GM19025 (cell line): ENCODE data around the gene ITGA5.

Experiments used
- ATAC-seq: cut with Tn5 transposase; IDR thresholded peaks from one replicate; pipeline ENCODE4 v1.9.1; 2021; ENCODE audit warnings: mild to moderate bottlenecking, low read depth, moderate library complexity; ENCODE audit not compliant: unreplicated experiment

The ITGA5 gene

DNA sequence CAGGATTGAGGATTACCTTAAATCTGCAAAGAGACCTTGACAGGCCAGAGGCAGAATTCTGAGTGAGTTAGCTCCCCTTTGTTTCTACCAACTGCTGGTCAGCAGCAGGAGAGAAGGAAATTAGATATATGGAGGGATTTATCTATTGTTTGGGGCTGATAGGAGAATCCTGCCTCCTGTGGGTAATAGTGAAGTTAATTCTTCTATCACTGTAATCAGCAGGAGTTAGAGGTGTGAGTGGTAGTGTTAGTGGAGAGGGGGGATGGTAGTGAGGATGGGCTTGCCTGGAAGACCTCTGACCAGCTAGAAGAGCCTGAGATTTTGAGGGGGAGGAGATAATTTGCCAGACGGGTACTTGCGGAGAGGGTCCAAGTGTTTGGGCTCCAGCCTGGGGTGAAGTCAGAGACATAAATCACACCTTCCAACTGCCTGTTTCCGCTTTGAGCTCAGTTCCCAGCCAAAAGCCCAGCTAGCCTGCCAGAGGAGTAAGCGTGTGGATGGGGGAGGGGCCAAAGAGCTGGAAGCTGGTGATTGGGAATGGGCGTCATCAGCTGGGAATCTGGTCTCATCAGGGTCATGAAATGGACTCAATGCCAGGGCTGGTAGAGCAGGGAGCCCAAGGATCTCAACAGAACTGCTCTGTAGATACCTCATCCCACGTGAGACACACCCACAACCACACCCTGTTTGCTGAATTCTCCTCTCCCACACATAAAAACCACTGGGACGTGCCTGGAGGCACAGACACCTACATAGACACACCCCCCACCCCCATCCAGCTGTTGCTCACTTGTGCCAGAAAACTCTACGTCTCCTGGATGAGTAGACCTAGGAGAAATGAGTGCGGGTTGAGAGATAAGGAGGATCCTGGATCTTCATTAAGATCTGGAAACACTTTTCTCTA is 13.1 kb upstream of the ITGA5 start:
- no peak for ATAC-seq

DNA sequence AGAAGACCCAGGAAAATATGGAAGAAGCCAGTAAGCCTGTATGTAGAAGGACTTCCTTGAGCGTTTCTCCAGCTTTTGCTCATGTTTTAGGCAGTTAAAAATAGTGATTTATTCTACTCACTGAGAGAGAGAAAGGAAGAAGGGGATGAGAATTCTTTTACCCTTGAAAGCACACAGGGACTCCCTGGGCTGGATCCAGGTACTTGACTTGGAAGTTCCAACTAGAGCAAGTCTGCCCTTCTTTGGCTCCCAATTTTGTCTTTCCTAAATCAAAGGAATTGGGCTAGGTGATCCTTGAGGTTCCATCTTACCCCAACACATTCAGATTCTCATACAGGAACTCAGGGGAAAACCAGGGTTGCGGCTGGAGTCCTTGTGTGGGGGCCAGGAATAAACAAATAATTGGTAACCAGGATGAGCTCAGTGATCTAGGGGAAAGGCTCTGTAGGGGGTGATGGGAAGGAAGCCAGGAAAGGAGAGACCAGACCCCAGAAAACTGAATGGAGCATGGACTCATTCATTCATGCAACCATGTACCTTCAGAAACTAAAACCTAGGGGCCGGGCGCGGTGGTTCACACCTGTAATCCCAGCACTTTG is 11.5 kb upstream of the ITGA5 start:
- ATAC-seq = no peak

DNA sequence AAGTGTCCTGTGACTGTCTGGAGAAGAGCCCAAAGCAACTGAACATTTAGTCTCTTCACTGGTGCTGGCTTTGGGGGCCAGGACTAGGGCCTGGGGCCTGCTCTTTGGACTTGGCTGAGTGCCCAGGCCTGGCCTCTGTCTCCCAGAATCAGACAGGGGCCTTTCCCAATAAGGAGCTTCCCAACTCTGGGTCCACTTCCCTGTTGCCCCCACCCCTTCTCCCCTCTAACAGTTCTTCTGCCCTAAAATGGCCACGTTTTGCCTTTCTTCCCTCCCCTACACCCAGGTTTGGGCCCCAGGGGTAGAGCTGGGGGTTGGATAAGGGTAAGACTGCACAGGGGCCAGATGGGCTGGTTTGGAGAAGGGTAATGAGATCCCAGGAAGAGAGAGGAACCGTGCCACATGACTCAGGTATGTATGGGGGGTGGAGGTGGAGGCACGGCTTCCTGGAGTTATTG is 10.0 kb upstream of the ITGA5 start:
- ATAC-seq = no peak

GRCh38 chr12:54428050-54429013 is 9.3 kb upstream of the ITGA5 start:
- no peak for ATAC-seq

- no peak for ATAC-seq
Observed at GRCh38 chr12:54427106-54427505, 8.0 kb upstream of the ITGA5 start.

DNA sequence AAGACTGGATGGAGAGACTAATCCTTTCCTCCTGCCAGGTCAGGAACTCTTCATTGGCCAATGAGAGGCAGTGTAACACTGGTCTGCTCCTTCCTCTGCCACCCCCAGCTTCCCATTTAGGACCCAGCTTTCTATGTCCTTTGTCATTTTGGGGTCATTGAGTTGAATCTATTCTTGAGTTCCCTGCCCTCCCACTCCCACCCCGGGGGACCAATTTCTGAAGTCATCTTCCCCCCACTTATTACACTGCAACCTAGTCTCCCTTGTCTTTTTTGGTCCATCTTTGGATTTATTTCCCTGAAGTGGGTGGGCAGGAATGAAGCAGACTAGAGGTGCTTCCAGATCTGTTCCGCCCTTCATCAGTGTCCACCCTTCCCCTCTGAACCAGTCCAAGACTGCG is 7.6 kb upstream of the ITGA5 start:
- no peak for ATAC-seq

GRCh38 chr12:54425702-54426101 is 6.6 kb upstream of the ITGA5 start:
- ATAC-seq = no peak

- ATAC-seq = no peak
Observed at GRCh38 chr12:54424224-54424623, 5.2 kb upstream of the ITGA5 start.

GRCh38 chr12:54423816-54424150 is 4.7 kb upstream of the ITGA5 start:
- no peak for ATAC-seq

DNA sequence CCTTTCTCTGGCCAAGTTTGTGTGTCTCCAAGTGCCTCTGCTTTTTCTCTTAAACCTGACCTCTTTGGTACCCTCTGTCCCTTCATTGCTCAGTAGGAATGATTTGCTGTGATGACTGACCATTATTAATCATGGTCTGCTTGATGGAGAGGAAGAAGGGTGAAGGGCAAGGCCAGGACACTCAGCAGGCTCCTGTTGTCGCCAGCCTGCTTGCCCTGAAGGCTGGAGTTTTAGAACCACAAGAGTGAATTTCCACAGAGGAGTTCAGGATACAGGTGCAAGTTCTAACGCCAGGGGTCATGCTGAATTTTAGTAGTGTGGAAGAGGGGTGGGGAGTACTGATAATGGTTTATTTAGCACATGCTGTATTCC is 2.8 kb upstream of the ITGA5 start:
- ATAC-seq = no peak

- no peak for ATAC-seq
Observed at GRCh38 chr12:54421175-54421878, 2.3 kb upstream of the ITGA5 start.

- ATAC-seq = no peak
Observed at GRCh38 chr12:54420766-54421144, 1.7 kb upstream of the ITGA5 start.

- no peak for ATAC-seq
Observed at GRCh38 chr12:54418441-54419087, 502 bp downstream of the ITGA5 start.

DNA sequence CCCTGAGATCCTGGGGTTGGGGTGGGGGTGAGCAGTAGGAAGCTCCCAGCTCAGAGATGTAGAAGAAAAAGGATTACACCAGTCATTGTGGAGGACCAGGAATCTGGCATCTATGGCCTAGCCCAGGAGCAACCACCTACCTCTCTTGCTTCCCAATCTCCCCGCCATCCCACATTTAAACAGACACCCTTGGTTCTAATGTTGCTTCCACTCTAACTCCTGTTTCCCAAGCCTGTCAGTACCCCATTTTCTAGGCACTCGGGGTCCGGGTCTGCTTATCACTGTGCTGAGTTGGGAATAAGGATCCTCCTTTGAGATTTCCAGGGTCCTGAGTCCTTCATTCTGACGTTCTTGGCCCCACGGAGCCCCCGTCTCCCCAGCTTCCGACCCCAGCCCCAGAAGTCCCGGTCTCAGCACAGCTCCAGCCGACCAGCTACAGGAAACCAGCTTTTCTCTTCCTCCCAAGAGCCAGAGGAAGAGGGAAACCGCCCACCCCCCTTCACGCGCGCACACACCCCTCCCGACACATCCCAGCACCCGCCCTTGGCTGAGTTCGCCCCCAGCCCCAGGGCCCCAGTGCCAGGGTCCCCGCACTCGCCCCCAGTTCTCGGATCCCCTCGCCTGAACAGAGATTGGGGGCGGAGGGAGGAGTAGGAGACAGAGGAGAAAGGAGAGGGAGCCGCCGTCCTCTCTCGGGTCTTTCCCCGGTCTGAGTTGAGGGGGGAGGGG is 1.2 kb downstream of the ITGA5 start:
- ATAC-seq = no peak

- no peak for ATAC-seq
Observed at GRCh38 chr12:54416687-54417603, 2.1 kb downstream of the ITGA5 start.

- ATAC-seq = no peak
Observed at GRCh38 chr12:54415221-54415929, 3.7 kb downstream of the ITGA5 start.

DNA sequence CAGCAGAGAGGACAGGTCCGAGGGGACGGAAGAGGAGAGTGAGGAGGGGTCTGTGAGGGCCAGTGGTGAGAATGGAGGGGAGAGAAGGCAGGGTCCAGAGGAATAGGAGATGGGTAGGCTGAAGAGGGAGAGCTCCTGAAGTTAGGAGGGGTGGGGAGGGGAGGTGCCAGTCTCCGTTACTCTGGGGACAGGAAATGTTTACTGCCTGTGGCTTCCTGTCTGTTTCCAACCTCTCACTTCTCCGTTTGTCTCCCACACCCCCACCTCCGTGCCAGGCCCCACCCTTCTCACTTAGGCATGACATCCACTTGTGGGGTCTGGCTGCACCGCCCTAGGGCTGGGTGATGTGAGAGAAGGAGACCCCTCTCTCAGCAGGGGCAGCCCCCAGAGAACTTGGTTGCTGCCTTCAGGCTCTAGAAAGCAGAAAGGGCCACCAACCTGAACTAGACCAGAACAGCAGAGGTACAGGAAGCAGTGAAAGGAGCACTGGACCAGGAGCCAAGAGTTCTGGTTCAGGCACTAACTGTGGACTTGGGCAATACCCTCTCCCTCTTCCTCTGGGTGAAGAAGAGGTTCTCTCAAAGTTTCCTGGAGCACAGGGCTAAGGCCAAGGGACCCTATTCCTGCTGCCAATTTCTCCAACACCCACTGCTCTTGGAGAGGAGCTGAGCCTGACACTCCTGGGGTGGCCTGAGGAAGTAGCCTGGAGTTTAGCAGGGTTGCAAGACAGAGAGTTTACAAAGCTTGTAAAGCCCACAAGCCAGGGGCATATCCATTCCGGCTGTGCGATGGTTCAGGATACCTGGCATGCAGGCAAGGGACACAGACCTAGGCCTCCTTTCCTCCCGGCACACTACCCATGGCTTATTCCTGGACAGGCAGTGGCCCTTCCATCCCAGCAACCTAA is 5.5 kb downstream of the ITGA5 start:
- no peak for ATAC-seq
